ENCODE data around the gene MRNIP. TPM values are rescaled to one million over a fixed set of nuclear protein-coding genes. Genes with fewer than 3 reads are reported as not detected.
A peak's percentile ranks its signal among the peaks of the same experiment; 100 is the strongest.

The MRNIP gene
- 21.4 TPM for total RNA-seq

GRCh38 chr5:179858586-179859427 lies at the start of gene MRNIP:
TSS of gene MRNIP (minus strand) at chr5:179858817. CDS start at chr5:179858796, 21 bp downstream.
- Histone ChIP-seq H3K4me1 (ENCODE audit: control insufficient read depth in 3 of 3, insufficient read depth in 3 of 3, low read length in 3 of 3) (peaks cover 16 to 17% (median 16%) of the 10 kb centered on the region in 3 donors), H3K27me3 (ENCODE audit: control insufficient read depth in 3 of 3, insufficient read depth in 3 of 3, low read length in 3 of 3) (no peaks in the 10 kb centered on the region), H3K9me3 (ENCODE audit: control insufficient read depth in 3 of 3, low read length in 3 of 3) (no peaks in the 10 kb centered on the region), H3K9ac (ENCODE audit: low read depth in 1 of 3, low read length in 3 of 3) (peak within 1 kb of the TSS; percentile 91 to 100 (median 96)), H3K36me3 (ENCODE audit: control insufficient read depth in 3 of 3, insufficient read depth in 3 of 3, low read length in 3 of 3) (peaks cover 14 to 20% (median 18%) of the 10 kb centered on the region in 3 donors), H3K27ac (ENCODE audit: low read depth, low read length) (peak within 1 kb of the TSS; percentile 95), H3K4me3 (ENCODE audit: low read length in 3 of 3) (peak within 1 kb of the TSS; percentile 90 to 98 (median 95))

GRCh38 chr5:179907556-179908324 lies 49.1 kb upstream of the MRNIP start, which contains the start of gene TBC1D9B:
TSS of gene TBC1D9B (minus strand) at chr5:179907897. CDS start at chr5:179907821, 76 bp downstream.
- Histone ChIP-seq H3K27ac (ENCODE audit: low read depth, low read length) (peak within 1 kb of the TSS; percentile 25), H3K9me3 (ENCODE audit: control insufficient read depth in 3 of 3, low read length in 3 of 3) (no peaks in the 10 kb centered on the region), H3K4me1 (ENCODE audit: control insufficient read depth in 3 of 3, insufficient read depth in 3 of 3, low read length in 3 of 3) (peaks cover 17 to 31% (median 18%) of the 10 kb centered on the region in 3 donors), H3K27me3 (ENCODE audit: control insufficient read depth in 3 of 3, insufficient read depth in 3 of 3, low read length in 3 of 3) (no peaks in the 10 kb centered on the region), H3K4me3 (ENCODE audit: low read length in 3 of 3) (peak within 1 kb of the TSS; percentile 65 to 79 (median 77)), H3K36me3 (ENCODE audit: control insufficient read depth in 3 of 3, insufficient read depth in 3 of 3, low read length in 3 of 3) (peaks cover 13 to 19% (median 15%) of the 10 kb centered on the region in 3 donors), H3K9ac (ENCODE audit: low read depth in 1 of 3, low read length in 3 of 3) (peak within 1 kb of the TSS; percentile 71 to 88 (median 78))

- H3K9ac ChIP-seq (ENCODE audit: low read depth in 1 of 3, low read length in 3 of 3), result peak overlapping the region; percentile 71 to 82 (median 78)
- peaks cover 15 to 24% (median 17%) of the 10 kb centered on the region in 3 donors for H3K36me3 ChIP-seq (ENCODE audit: control insufficient read depth in 3 of 3, insufficient read depth in 3 of 3, low read length in 3 of 3)
- H3K27ac ChIP-seq (ENCODE audit: low read depth, low read length), result peak overlapping the region; percentile 25
- H3K4me3 ChIP-seq (ENCODE audit: low read length in 3 of 3), result peak overlapping the region; percentile 65 to 79 (median 77)
- H3K9me3 ChIP-seq (ENCODE audit: control insufficient read depth in 3 of 3, low read length in 3 of 3), result no peaks in the 10 kb centered on the region
- no peaks in the 10 kb centered on the region for H3K27me3 ChIP-seq (ENCODE audit: control insufficient read depth in 3 of 3, insufficient read depth in 3 of 3, low read length in 3 of 3)
- peaks cover 10 to 30% (median 16%) of the 10 kb centered on the region in 3 donors for H3K4me1 ChIP-seq (ENCODE audit: control insufficient read depth in 3 of 3, insufficient read depth in 3 of 3, low read length in 3 of 3)
Measured at GRCh38 chr5:179906795-179907555, 48.4 kb upstream of the MRNIP start.

GRCh38 chr5:179906294-179906794 lies 47.7 kb upstream of the MRNIP start:
- Histone ChIP-seq H3K27ac (ENCODE audit: low read depth, low read length) (peak overlapping the region; percentile 25), H3K9ac (ENCODE audit: low read depth in 1 of 3, low read length in 3 of 3) (peak overlapping the region in 2 of 3 donors; percentile 78 to 82), H3K36me3 (ENCODE audit: control insufficient read depth in 3 of 3, insufficient read depth in 3 of 3, low read length in 3 of 3) (peaks cover 16 to 24% (median 19%) of the 10 kb centered on the region in 3 donors), H3K27me3 (ENCODE audit: control insufficient read depth in 3 of 3, insufficient read depth in 3 of 3, low read length in 3 of 3) (no peaks in the 10 kb centered on the region), H3K4me1 (ENCODE audit: control insufficient read depth in 3 of 3, insufficient read depth in 3 of 3, low read length in 3 of 3) (peaks cover 16 to 34% (median 20%) of the 10 kb centered on the region in 3 donors), H3K4me3 (ENCODE audit: low read length in 3 of 3) (peak overlapping the region; percentile 65 to 79 (median 77)), H3K9me3 (ENCODE audit: control insufficient read depth in 3 of 3, low read length in 3 of 3) (no peaks in the 10 kb centered on the region)

GRCh38 chr5:179905161-179905560 lies 46.5 kb upstream of the MRNIP start:
- H3K36me3 ChIP-seq (ENCODE audit: control insufficient read depth in 3 of 3, insufficient read depth in 3 of 3, low read length in 3 of 3), result peaks cover 16 to 24% (median 19%) of the 10 kb centered on the region in 3 donors
- H3K4me1 ChIP-seq (ENCODE audit: control insufficient read depth in 3 of 3, insufficient read depth in 3 of 3, low read length in 3 of 3), result peaks cover 22 to 46% (median 31%) of the 10 kb centered on the region in 3 donors
- no peaks in the 10 kb centered on the region for H3K27me3 ChIP-seq (ENCODE audit: control insufficient read depth in 3 of 3, insufficient read depth in 3 of 3, low read length in 3 of 3)
- H3K4me3 ChIP-seq (ENCODE audit: low read length in 3 of 3), result no peak overlapping the region
- H3K9me3 ChIP-seq (ENCODE audit: control insufficient read depth in 3 of 3, low read length in 3 of 3), result no peaks in the 10 kb centered on the region
- H3K27ac ChIP-seq (ENCODE audit: low read depth, low read length), result no peak overlapping the region
- H3K9ac ChIP-seq (ENCODE audit: low read depth in 1 of 3, low read length in 3 of 3), result no peak overlapping the region

- Histone ChIP-seq H3K4me3 (ENCODE audit: low read length in 3 of 3) (no peak overlapping the region), H3K27ac (ENCODE audit: low read depth, low read length) (no peak overlapping the region), H3K9me3 (ENCODE audit: control insufficient read depth in 3 of 3, low read length in 3 of 3) (no peaks in the 10 kb centered on the region), H3K9ac (ENCODE audit: low read depth in 1 of 3, low read length in 3 of 3) (no peak overlapping the region), H3K27me3 (ENCODE audit: control insufficient read depth in 3 of 3, insufficient read depth in 3 of 3, low read length in 3 of 3) (no peaks in the 10 kb centered on the region), H3K36me3 (ENCODE audit: control insufficient read depth in 3 of 3, insufficient read depth in 3 of 3, low read length in 3 of 3) (peaks cover 16 to 24% (median 19%) of the 10 kb centered on the region in 3 donors), H3K4me1 (ENCODE audit: control insufficient read depth in 3 of 3, insufficient read depth in 3 of 3, low read length in 3 of 3) (peaks cover 22 to 48% (median 32%) of the 10 kb centered on the region in 3 donors)
Measured at GRCh38 chr5:179904463-179905160, 46.0 kb upstream of the MRNIP start.

- Histone ChIP-seq H3K27me3 (ENCODE audit: control insufficient read depth in 3 of 3, insufficient read depth in 3 of 3, low read length in 3 of 3) (no peaks in the 10 kb centered on the region), H3K4me1 (ENCODE audit: control insufficient read depth in 3 of 3, insufficient read depth in 3 of 3, low read length in 3 of 3) (peaks cover 22 to 38% (median 32%) of the 10 kb centered on the region in 3 donors), H3K9ac (ENCODE audit: low read depth in 1 of 3, low read length in 3 of 3) (no peak overlapping the region), H3K4me3 (ENCODE audit: low read length in 3 of 3) (no peak overlapping the region), H3K36me3 (ENCODE audit: control insufficient read depth in 3 of 3, insufficient read depth in 3 of 3, low read length in 3 of 3) (peaks cover 25 to 31% (median 27%) of the 10 kb centered on the region in 3 donors), H3K9me3 (ENCODE audit: control insufficient read depth in 3 of 3, low read length in 3 of 3) (no peaks in the 10 kb centered on the region), H3K27ac (ENCODE audit: low read depth, low read length) (no peak overlapping the region)
Measured at GRCh38 chr5:179902763-179903158, 44.1 kb upstream of the MRNIP start.

- H3K9ac ChIP-seq (ENCODE audit: low read depth in 1 of 3, low read length in 3 of 3), result peak overlapping the region in 2 of 3 donors; percentile 50 to 61
- H3K4me3 ChIP-seq (ENCODE audit: low read length in 3 of 3), result no peak overlapping the region
- no peaks in the 10 kb centered on the region for H3K9me3 ChIP-seq (ENCODE audit: control insufficient read depth in 3 of 3, low read length in 3 of 3)
- peaks cover 22 to 38% (median 32%) of the 10 kb centered on the region in 3 donors for H3K4me1 ChIP-seq (ENCODE audit: control insufficient read depth in 3 of 3, insufficient read depth in 3 of 3, low read length in 3 of 3)
- peak overlapping the region; percentile 71 for H3K27ac ChIP-seq (ENCODE audit: low read depth, low read length)
- H3K36me3 ChIP-seq (ENCODE audit: control insufficient read depth in 3 of 3, insufficient read depth in 3 of 3, low read length in 3 of 3), result peaks cover 29 to 36% (median 31%) of the 10 kb centered on the region in 3 donors
- no peaks in the 10 kb centered on the region for H3K27me3 ChIP-seq (ENCODE audit: control insufficient read depth in 3 of 3, insufficient read depth in 3 of 3, low read length in 3 of 3)
Measured at GRCh38 chr5:179901915-179902762, 43.5 kb upstream of the MRNIP start.

Measured in skeletal muscle tissue (tissue), 4 donors.